Measurements from ENCODE around the gene NUDT4.
A peak's percentile ranks its signal among the peaks of the same experiment; 100 is the strongest.
"Not testable (repeated sequence)": the region's sequence is repeated elsewhere in the genome, so short reads cannot be mapped to it uniquely, and the experiment has no call there.

The NUDT4 gene

DNA sequence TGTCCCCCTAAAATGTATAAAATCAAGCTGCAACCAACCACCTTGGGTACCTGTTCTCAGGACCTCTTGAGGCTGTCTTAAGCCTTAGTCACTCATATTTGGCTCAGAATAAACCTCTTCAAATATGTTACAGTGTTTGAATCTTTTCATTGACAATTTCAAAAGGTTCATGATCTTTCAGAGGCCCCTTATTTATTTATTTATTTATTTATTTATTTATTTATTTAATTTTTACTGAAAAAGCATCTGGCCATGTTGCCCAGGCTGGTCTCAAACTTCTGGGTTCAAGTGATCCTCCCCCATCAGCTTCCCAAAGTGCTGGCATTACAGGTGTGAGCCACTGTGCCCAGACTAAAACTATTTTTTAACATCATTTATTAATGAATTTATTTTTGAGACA lies 8.2 kb upstream of the NUDT4 start:
- DNase-seq = no peak

DNA sequence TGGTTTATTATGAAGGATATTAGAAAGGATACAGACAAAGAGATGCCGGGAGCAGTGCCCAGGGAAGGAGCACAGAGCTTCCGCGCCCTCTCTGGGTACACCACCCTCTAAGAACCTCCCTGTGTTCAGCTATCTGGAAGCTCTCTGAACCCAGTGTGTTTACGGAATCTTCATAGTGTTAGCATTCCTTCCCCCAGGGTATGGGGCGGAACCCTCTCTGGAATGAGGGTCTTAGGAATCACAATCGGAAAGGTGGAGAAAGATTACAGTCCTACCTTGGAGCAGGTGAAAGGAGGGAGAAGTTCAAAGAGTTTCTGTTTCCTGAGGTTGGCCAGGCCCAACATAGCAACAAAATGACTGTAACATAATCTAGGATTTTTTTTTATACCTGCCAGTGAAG lies 6.8 kb upstream of the NUDT4 start:
- no peak for DNase-seq

DNA sequence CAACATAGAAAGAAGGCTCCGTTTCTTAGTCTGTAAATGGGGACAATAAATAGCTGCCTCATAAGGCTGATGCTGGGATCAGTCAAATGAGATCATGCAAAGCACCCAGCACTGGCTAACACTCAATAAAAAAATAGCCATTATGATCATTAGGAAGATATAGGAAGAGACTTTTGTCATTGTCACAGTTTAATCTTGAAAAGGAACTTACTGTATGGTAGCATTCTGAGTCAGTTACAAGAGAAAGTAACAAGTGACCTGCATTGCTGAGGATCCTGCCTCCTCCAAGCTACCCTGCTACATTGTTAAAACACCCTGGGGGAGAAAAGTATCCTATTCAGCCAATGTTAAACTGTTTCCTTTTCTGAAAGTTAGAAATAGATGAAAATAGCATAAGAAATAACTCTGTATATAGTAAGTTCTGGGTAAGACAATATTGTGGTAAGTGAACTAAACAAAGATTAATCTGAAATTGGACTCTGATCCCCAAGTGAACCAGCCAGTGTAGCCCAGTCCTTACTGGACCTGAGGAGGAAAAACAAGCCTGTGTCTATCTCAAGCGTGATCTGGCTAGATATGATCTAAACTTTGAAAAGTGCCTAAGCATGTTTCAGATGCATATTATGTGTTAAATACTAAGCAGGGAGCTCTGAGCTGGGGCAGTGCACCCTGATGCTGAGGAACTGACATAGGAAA lies 3.6 kb upstream of the NUDT4 start:
- DNase-seq = no peak

DNA sequence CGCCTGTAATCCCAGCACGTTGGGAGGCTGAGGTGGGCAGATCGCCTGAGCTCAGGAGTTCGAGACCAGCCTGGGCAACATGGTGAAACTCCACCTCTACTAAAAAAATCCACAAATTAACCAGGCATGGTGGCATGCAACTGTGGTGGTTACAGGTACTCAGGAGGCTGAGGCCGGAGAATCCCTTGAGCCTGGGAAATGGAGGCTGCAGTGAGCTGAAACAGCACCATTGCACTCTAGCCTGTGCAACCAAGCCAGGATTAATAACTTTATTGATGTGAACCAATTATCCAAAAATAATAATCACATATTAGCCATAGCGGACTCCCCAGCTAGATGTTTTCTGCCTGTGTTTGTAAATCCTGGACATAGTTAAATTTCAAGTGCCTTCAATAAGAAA lies 1.8 kb upstream of the NUDT4 start:
- DNase-seq = no peak

DNA sequence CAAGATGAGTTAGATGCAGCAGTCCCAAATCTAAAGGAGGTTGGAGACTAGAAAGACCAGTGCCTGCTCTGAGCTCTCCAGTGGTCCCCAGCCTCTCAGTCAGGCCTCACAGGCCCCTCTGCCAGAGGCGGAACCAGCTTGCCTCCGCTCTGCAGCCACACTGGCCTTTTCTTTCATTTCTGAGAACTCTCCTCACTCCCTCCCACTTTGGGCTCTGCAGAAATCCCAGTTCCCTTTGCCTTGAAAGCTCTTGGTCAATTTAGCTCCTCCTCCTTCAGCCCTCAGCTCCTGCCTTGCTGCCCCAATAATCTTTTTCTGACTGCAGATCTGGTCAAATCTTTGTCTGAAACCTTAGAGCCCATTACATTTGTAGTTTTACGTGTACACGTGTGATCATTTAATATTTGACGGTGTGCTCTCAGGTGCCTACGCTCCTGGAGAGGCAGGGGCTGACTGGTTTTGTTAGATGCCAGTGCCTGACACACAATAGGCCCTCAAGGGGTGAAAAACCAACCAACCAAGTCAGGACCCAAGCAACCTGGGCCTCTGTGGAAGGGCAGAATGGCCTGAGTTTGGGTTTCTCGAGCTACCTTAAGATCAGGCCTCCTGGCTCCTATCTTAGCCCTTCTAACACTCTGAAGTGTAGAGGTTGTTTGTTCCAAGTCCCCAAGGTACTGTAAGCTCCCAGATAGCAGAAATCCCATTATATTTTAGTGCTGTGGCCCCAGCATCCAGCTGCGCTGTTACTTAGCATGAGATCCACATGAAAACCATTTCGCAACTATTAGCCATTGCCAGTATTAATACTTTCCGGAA lies 1.1 kb upstream of the NUDT4 start:
- DNase-seq = no peak

DNA sequence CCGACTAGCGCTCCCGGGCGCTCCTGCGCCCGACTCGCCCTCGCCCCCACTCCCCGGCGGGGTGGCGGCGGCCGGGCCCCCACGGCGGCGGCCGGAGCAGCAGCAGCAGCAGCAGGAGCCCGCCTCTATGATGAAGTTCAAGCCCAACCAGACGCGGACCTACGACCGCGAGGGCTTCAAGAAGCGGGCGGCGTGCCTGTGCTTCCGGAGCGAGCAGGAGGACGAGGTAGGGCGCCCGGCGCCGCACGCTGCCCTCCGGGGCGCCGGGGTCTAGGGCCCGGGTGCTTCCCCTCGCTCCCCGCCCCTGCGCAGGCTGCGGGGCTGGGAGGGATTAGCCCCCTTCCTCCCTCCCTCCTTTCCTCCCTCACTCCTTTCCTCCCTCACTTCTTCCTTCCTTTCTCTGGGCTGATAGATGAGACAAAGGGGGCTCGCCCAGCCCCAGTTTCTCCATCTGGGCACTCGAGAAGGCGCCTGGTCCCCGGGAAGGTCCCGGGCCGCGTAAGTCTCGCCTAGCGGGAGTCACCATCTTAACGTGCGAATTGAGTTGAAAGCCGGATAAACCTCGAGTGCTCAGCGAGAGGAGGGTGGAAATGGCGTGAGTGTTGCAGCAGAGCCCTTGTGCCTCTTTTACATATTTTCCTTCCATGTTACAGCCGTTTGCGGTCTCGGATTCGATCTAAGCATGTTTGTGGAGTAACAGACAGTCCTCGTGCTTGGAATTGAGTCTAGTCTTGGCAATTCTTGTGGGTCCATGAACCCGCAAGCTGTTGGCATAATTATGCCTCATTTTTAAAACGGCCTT lies 672 bp downstream of the NUDT4 start:
- peak; percentile 49 for DNase-seq

DNA sequence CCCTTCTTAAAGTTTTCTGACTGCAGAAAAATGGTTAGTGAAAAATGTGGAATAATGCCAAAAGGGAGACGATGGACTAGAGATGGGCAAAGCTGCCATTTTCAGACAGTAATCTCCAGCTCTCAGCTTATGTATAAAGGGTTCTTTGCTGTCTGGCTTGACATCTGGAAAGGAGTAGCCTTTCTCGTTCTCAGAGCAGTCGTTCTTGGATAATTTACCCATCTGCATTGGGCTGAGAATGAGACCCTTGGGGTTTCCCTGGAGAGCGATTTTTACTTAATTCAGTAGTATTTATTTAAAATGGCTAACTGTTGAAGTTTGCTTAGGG lies 1.2 kb downstream of the NUDT4 start:
- DNase-seq = no peak

DNA sequence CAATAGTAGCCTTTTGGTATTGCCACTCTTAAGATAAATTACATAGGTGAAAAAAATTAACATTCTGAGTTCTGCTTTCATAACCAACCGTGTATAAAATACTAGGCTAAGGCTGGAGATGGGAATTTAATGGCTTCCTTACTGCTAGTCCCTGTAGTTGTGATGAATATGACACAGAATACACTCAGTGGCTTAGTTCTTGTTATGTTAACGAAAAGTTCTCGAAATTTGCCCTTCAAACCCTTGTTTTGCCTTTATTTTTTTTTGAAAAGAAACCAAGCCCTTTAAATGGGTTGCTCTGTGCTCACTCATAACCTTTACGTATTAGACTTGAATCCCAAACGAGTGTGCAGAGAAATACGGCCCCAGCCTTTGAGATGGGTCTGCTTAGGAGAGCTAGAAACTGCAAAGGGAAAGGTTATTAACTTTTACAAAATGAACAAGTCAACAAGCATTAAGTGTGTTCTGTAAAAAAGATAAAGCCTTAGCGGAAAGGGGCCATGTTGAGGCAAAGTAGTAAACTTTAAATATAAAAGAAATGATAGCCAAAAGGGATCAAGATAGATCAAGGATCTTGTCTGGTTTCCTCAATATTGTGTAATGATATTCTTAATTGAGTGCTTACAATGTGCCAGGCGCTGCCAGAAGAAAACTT lies 1.7 kb downstream of the NUDT4 start:
- DNase-seq = no peak

DNA sequence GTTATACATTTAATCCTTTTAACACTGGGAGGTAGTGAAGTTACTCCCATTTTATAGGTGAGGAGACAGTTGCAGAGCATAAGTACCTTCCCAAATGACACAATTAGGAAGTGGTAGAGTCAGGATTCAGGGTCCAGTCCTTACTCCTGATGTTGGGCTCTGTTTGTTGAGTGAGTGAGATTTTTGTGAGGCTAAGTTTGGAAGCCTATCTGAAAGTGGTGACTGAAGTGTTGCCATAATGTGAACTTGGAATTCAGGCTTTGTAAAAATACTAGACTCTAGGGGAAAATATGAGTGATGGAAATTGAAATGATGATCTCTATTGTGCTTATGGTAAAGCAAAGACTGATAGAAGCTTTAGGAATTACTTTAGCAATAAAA lies 2.2 kb downstream of the NUDT4 start:
- DNase-seq = no peak

DNA sequence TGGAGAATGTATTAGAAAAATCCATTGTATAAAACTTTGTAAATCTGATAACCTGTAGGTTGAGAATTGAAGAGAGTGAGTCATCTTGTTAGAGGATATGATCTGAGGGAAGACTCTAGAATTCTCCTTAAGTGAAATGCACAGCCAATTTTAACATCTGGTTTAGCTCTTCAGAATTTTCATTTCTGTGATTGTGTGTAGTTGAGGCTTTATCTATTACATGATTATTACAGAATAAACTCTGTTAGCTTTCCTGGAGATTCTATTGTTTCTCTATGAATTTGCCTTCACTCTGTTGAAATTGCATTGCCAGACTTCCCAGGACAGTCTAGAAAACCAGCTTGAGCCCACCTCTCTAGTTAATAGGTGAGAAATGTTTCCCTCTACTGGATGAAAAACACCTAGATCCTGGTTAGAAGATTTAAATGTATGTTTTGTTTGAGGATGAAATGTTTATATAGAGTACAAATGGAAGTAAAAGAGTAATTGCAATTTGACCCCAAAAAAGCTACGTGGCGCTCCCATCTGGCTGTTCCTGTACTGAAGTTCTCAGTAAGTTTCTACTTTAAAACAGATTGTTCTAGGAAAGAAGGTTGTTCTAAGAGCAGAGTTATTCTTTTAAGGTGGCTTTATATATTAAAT lies 2.9 kb downstream of the NUDT4 start:
- DNase-seq = no peak

DNA sequence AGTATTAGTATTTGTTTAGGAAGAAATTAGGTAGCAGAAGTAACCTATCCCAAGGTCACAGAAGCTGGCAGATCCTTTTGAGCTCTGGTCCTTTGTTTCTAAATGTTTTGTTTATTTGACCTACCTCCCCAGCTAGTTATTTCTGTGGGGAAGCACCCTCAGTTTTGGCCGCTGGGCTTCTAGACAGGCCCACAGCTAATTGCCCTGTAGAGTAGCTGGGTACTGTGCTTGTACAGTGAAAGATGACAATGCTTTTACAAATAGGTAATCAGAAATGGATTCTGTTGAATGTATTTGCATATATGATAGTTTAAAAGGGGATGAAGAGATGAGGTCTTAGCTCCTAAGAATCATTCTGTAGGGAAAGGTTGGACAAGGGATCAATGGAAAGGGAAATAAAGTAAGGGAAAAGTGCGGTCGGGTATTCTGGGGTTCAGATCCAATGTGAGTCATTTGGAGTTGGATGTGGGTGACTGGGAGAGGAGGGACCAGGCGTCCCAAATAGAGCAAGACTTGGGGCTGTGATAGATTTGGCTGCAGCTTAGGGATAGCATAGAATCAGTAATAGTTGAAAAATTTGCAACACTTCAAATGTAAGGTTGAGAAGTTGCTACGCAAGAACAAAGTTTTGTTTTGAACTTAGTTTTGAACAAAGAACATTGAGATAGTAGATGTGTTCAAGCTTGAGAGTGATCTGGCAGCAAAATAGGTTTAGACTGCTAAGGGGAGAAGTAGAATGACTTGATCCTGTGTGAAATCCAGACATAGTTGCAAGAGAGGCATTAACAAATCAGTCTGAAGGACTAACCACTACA lies 3.6 kb downstream of the NUDT4 start:
- no peak for DNase-seq

DNA sequence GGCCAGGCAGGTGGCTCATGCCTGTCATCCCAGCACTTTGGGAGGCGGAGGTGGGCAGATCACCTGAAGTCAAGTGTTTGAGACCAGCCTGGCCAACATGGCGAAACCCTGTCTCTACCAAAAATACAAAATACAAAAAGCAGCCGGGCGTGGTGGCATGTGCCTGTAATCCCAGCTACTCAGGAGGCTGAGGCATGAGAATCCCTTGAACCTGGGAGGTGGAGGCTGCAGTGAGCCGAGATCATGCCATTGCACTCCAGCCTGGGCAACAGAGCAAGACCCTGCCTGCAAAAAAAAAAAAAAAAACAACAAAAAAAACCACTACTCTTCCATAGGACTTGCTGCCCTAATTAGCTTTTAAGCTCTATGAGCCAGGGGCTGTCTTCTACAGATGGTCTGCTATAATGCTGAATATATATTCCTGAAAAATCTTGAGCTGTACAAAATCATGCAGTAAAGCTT lies 4.3 kb downstream of the NUDT4 start:
- not testable (repeated sequence) for DNase-seq

DNA sequence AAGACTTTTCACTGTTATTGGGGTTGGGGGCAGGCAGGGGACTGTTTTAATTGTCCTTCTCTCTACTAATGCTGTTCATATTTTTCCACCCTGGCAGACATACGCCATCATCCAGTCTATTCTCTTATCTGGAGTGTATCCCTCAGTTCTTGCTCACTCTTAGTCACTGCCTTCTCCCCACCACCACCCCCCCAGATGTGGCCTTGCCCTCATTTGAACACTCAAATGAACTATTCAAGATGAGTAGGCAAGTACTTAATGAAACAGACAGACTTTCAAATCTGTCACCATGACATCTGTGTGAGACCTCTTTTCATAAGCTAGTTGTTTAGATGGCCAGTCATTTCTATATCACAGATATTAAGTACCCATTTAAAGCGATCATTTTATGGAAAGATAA lies 10.1 kb downstream of the NUDT4 start:
- DNase-seq = no peak

DNA sequence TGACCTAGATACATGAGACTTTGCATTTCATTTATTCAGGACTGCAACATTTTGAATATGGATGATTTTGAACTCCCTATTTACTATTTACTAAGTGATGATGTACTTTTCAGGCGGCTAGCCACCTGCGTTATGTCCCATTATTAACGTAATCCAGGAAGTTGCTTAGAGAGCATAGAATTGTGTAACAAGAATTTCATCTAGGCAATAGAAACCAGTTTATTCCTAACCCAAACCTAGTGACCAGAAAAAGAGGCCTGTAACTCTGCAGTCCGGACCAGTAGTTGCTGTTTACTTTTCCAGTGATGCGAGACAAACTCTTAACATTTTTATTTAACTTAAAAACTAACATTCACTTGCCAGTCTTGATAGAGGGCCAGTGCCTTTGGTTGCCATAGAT lies 12.3 kb downstream of the NUDT4 start:
- no peak for DNase-seq

DNA sequence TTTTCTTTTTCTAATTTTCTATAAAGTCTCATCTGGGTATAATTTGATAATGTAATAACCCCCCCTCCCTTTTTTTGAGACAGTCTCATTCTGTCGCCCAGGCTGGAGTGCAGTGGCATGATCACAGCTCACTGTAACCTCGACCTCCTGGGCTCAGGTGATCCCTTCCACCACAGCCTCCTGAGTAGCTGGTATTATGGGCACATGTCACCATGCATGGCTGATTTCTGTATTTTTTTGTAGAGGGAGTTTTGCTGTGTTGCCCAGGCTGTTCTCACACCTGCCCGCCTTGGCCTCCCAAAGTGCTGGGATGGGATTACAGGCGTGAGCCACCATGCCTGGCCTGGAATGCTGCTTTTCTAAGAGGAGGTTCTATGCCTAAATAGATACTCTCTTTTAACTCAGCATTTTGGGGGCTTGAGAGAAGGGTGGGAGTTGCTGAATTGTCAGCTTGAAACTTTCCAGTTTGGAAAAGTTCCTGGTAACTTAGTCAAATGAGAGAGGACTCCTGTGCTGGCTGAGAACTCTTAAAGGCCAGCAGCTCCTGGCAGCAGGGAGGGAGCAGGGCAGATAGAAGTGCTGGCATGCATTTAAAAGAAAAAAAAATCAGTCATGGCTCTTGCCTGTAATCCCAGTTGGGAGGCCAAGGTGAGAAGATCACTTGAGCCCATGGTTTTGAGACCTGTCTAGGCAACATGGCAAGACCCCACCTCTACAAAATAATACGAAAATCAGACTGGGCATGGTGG lies 13.0 kb downstream of the NUDT4 start:
- DNase-seq = no peak

DNA sequence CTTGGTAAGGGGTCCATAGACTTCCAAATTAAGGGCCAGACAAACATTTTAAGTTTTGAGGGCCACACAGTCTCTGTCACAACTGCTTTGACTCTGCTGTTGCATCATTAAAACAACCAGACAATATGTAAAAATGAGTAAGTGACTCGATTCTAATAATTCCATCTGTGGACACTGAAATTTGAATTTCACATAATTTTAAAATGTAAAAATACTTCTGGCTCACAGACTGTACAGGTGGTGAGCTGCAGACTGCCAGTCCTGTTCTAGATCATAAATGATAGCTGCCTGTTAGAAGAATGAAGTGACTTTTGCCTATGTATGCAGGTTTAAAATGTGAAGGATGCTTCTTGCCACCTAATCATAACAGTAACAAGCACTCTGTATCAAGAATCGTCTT lies 15.7 kb downstream of the NUDT4 start:
- DNase-seq = no peak

DNA sequence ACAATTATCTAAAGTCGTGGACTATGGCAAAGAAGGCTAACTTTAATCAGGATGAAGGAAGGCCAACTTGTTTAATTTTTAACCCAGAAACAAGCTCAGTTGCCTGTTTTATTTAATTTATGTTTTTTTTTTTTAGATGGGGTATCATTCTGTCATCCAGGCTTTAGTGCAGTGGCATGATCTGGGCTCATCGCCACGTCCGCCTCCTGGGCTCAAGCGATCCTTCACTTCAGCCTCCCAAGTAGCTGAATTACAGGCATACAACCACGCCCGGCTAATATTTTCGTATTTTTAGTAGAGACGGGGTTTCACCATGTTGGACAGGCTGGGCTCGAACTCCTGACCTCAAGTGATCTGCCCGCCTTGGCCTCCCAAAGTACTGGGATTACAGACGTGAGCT lies 19.7 kb downstream of the NUDT4 start:
- DNase-seq = no peak

DNA sequence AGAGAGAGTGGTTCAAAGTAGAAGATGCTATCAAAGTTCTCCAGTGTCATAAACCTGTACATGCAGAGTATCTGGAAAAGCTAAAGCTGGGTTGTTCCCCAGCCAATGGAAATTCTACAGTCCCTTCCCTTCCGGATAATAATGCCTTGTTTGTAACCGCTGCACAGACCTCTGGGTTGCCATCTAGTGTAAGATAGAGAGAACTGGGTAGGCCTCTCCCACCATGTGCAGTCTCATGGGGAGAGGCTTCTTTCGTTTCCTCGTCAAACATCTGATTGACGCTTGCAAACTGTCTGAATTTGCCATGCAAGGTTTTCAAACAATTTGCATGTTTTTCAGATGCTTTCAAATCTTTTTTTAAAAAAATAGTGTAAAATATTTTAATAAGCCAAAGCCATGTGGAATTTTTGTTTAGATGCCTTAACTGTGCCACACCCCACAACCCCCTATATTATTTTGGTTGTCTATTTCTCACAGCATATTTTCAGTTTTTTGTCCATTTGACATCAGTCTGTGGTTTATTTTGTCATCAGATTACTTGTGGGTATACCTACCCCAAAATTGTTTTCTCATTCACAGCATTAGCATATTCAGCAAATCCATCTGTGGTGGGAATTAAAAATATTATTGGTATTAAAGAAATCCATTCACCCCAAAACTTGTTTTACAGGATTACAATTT lies 21.6 kb downstream of the NUDT4 start:
- not testable (repeated sequence) for DNase-seq

DNA sequence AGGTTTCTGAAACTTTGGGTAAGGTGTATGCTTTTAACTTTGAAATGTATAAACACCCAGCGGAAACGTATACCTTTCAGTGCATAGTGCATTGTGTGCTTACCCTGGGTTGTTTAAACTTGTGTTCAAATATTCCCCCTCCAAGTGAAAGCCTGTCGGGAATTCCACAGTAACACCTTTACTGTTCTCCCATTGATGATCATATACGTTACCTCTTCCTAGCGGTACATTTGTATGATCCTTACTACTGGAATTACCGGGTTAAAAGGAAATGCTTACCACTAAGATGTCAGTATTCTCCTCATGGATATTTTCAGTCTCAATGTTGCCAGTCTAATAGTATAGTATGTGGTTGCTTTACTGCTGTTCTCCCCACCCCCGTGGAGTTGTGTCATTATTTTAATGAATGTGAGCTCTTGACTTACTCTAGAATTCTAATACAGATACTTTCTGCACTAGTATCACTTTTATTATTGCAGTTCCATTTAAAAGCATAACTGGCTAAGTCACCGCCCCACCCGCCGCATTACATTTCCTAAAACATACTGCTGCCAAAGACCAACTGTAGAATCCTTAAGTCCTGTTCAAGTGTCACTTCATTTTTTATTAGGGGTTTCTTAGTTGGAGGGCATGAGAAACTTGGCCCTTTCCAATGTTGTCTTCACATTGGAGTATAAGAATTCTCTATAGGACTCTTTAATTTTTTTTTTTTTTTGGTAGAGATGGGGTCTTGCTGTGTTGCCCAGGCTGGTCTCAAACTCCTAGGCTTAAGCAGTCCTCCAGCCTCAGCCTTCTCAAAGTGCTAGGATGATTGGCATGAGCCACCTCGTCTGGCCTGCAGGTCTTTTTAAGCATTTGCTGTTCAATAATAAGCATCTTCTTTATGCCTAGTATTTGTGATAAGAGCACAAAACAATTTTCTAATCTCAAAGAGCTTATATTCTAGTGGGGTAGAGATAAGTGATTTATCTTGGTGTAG lies 24.9 kb downstream of the NUDT4 start:
- no peak for DNase-seq

Data from NCI-H146 (cell line).